HG03135 (cell line): ENCODE measurements around the gene TBC1D8.

Experiments
- ATAC-seq: cut with Tn5 transposase; IDR thresholded peaks from one replicate; pipeline ENCODE4 v1.9.1; 2021; ENCODE audit warnings: mild to moderate bottlenecking, moderate library complexity; ENCODE audit not compliant: unreplicated experiment

Gene TBC1D8

GRCh38 chr2:101162561-101163330 lies 11.6 kb upstream of the TBC1D8 start:
- no peak for ATAC-seq

GRCh38 chr2:101161658-101162057 lies 10.5 kb upstream of the TBC1D8 start:
- ATAC-seq: no peak

- ATAC-seq: no peak
Observed at GRCh38 chr2:101160454-101160853, 9.3 kb upstream of the TBC1D8 start.

- ATAC-seq: no peak
Observed at GRCh38 chr2:101159526-101159925, 8.3 kb upstream of the TBC1D8 start.

GRCh38 chr2:101157272-101157671 lies 6.1 kb upstream of the TBC1D8 start:
- no peak for ATAC-seq

GRCh38 chr2:101153787-101154186 lies 2.6 kb upstream of the TBC1D8 start:
- no peak for ATAC-seq

GRCh38 chr2:101153077-101153707 lies 2.0 kb upstream of the TBC1D8 start:
- no peak for ATAC-seq

GRCh38 chr2:101152272-101153076 lies 1.3 kb upstream of the TBC1D8 start:
- peak; percentile 74 for ATAC-seq

GRCh38 chr2:101151859-101152271 lies 683 bp upstream of the TBC1D8 start:
- no peak for ATAC-seq

- ATAC-seq: peak; percentile 31
Observed at GRCh38 chr2:101150306-101151145, 656 bp downstream of the TBC1D8 start.

GRCh38 chr2:101149241-101150192 lies 1.7 kb downstream of the TBC1D8 start:
- no peak for ATAC-seq

- ATAC-seq: no peak
Observed at GRCh38 chr2:101148777-101149176, 2.4 kb downstream of the TBC1D8 start.

GRCh38 chr2:101147971-101148370 lies 3.2 kb downstream of the TBC1D8 start:
- ATAC-seq: no peak

- ATAC-seq: no peak
Observed at GRCh38 chr2:101147062-101147461, 4.1 kb downstream of the TBC1D8 start.

GRCh38 chr2:101146535-101146934 lies 4.6 kb downstream of the TBC1D8 start:
- no peak for ATAC-seq

GRCh38 chr2:101145406-101145805 lies 5.8 kb downstream of the TBC1D8 start:
- ATAC-seq: no peak

GRCh38 chr2:101142163-101142562 lies 9.0 kb downstream of the TBC1D8 start:
- ATAC-seq: no peak

- ATAC-seq: no peak
Observed at GRCh38 chr2:101140978-101141655, 10.1 kb downstream of the TBC1D8 start.

- no peak for ATAC-seq
Observed at GRCh38 chr2:101140237-101140636, 10.9 kb downstream of the TBC1D8 start.
